Osteoblast (primary cell): Measurements from ENCODE around the gene CAMTA1. TPM values are rescaled to one million over a fixed set of nuclear protein-coding genes. Genes with fewer than 3 reads are reported as not detected.

Experiments
- DNase-seq: peaks from one replicate; pipeline ENCODE4 v3.0.0; 2011; ENCODE audit warnings: low spot score, mixed read lengths; ENCODE audit not compliant: insufficient read length; ENCODE audit errors: missing footprints
- H2AFZ ChIP-seq: 2 replicates; pipeline ENCODE4 v1.6.0; 2011; ENCODE audit warnings: mild to moderate bottlenecking, low read length
- H3K27ac ChIP-seq: 2 replicates; pipeline ENCODE4 v1.5.1; 2011; ENCODE audit warnings: mild to moderate bottlenecking, low read depth, low read length, moderate library complexity
- H3K27me3 ChIP-seq: 2 replicates; pipeline ENCODE4 v1.6.0; 2012; ENCODE audit warnings: mild to moderate bottlenecking, control low read depth, inconsistent platforms, low read length, moderate library complexity; ENCODE audit not compliant: insufficient read depth
- H3K36me3 ChIP-seq: 2 replicates; pipeline ENCODE4 v1.5.1; 2011; ENCODE audit warnings: mild to moderate bottlenecking, low read length, control low read depth, moderate library complexity; ENCODE audit not compliant: insufficient read depth
- H3K4me1 ChIP-seq: 2 replicates; pipeline ENCODE4 v1.5.1; 2011; ENCODE audit warnings: mild to moderate bottlenecking, low read length, control low read depth, moderate library complexity; ENCODE audit not compliant: insufficient read depth
- H3K4me2 ChIP-seq: 2 replicates; pipeline ENCODE4 v1.6.0; 2011; ENCODE audit warnings: mild to moderate bottlenecking, low read length; ENCODE audit not compliant: insufficient read depth
- H3K4me3 ChIP-seq: fragments of 200-600 bp; sonication (generic); 3 replicates; pipeline ENCODE4 v1.5.1; 2012; ENCODE audit warnings: mild to moderate bottlenecking, low read length, inconsistent platforms; ENCODE audit not compliant: insufficient read depth
- H3K79me2 ChIP-seq: 2 replicates; pipeline ENCODE4 v1.6.0; 2012; ENCODE audit warnings: mild to moderate bottlenecking, low read length, control low read depth, inconsistent platforms; ENCODE audit not compliant: insufficient read depth
- H3K9me3 ChIP-seq: 2 replicates; pipeline ENCODE4 v1.5.1; 2011; ENCODE audit warnings: low read depth, low read length, control low read depth
- H4K20me1 ChIP-seq: 2 replicates; pipeline ENCODE4 v1.6.0; 2012; ENCODE audit warnings: mild to moderate bottlenecking, low read length, control low read depth; ENCODE audit not compliant: insufficient read depth
- total RNA-seq: library from RNA; depleted of rRNA; stranded (reverse); fragments of >200 nt; gene quantifications from 2 replicates; pipeline ENCODE4 v1.2.3, GENCODE V29; 2012
- TF ChIP-seq, protein P1 (sequence below): IDR thresholded peaks from 2 replicates; pipeline ENCODE4 v1.5.1; 2011; ENCODE audit warnings: mild to moderate bottlenecking, low read depth, low read length, moderate library complexity; ENCODE audit errors: extremely low read depth

Gene CAMTA1
- total RNA-seq, 1 donor: 47.4 TPM

DNA sequence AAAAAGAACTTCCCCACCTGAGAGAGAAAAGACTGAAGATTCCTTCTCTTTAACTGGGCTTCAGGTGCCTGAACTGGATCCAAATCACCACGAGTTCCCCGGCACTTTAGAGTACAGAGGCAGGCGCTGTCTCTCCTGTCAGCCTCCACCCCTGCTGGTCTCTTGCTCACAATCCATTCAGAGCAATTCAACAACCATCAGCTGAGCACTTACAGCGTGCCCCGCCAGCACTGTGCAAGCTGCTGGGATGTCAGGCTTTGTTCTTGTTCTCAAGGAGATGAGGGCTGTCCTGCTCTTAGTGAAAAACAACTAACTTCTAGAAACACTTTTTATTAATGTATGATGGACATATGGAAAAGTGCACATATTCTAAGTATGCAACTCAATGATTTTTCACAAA lies 917.1 kb downstream of the CAMTA1 start:
- H3K4me3 ChIP-seq: no peak overlapping the region
- H3K4me2 ChIP-seq: no peak overlapping the region
- TF ChIP-seq, protein P1, sequence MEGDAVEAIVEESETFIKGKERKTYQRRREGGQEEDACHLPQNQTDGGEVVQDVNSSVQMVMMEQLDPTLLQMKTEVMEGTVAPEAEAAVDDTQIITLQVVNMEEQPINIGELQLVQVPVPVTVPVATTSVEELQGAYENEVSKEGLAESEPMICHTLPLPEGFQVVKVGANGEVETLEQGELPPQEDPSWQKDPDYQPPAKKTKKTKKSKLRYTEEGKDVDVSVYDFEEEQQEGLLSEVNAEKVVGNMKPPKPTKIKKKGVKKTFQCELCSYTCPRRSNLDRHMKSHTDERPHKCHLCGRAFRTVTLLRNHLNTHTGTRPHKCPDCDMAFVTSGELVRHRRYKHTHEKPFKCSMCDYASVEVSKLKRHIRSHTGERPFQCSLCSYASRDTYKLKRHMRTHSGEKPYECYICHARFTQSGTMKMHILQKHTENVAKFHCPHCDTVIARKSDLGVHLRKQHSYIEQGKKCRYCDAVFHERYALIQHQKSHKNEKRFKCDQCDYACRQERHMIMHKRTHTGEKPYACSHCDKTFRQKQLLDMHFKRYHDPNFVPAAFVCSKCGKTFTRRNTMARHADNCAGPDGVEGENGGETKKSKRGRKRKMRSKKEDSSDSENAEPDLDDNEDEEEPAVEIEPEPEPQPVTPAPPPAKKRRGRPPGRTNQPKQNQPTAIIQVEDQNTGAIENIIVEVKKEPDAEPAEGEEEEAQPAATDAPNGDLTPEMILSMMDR: no peak
- DNase-seq: no peak
- no peaks in the 10 kb centered on the region for H4K20me1 ChIP-seq
- H3K79me2 ChIP-seq: no peaks in the 10 kb centered on the region
- H3K4me1 ChIP-seq: no peaks in the 10 kb centered on the region
- H3K36me3 ChIP-seq: no peaks in the 10 kb centered on the region
- peaks cover 55% of the 10 kb centered on the region for H3K27me3 ChIP-seq
- no peaks in the 10 kb centered on the region for H3K9me3 ChIP-seq
- H3K27ac ChIP-seq: no peak overlapping the region
- H2AFZ ChIP-seq: no peak overlapping the region

DNA sequence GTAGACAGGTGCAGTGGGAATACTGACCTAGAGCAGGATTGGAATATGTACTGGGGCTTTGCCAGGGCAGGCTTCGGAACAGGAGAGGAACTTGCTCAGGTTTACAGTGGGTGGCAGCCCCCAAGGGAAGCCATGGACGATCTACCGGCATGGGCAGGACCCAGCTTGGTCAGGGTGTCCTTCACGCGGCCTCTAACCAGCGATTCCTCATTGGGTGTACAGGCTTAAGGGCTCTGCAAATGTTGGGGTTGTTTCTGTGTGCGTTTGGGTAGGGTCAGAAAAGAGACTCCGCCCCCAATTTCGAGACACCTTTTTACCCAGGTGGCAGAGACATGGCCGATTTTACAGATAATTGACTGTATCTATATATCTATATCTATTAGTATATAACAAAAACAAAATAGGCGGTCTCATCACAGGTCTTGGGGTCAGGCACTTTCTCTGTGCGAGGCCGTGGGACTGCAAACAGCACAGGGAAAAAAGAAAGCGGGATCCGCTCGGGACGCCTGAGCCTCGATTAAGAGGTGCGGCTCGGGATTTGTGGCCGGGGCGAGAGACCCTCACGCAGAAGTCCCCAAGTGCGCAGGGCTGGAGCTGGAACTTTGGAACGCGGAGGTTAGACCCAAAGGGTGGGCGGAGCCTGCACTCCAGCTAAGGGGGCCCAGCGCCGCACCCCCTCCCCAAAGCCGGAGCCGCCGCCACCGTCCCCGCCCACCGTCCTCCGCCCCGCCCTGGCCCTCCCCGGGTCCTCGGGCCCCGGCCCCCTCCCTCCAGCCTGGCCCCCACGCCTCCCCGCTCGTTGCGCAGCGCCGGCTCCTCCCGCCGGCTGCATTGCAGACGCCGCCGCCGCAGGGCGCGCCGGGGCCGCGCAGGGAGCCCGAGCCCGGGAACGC lies 918.3 kb downstream of the CAMTA1 start:
- H3K4me2 ChIP-seq: no peak overlapping the region
- no peak overlapping the region for H2AFZ ChIP-seq
- no peaks in the 10 kb centered on the region for H3K4me1 ChIP-seq
- H3K9me3 ChIP-seq: no peaks in the 10 kb centered on the region
- H3K36me3 ChIP-seq: no peaks in the 10 kb centered on the region
- DNase-seq: no peak
- H3K27me3 ChIP-seq: peaks cover 55% of the 10 kb centered on the region
- no peaks in the 10 kb centered on the region for H4K20me1 ChIP-seq
- no peak overlapping the region for H3K27ac ChIP-seq
- no peaks in the 10 kb centered on the region for H3K79me2 ChIP-seq
- TF ChIP-seq, protein P1: no peak
- H3K4me3 ChIP-seq: no peak overlapping the region

DNA sequence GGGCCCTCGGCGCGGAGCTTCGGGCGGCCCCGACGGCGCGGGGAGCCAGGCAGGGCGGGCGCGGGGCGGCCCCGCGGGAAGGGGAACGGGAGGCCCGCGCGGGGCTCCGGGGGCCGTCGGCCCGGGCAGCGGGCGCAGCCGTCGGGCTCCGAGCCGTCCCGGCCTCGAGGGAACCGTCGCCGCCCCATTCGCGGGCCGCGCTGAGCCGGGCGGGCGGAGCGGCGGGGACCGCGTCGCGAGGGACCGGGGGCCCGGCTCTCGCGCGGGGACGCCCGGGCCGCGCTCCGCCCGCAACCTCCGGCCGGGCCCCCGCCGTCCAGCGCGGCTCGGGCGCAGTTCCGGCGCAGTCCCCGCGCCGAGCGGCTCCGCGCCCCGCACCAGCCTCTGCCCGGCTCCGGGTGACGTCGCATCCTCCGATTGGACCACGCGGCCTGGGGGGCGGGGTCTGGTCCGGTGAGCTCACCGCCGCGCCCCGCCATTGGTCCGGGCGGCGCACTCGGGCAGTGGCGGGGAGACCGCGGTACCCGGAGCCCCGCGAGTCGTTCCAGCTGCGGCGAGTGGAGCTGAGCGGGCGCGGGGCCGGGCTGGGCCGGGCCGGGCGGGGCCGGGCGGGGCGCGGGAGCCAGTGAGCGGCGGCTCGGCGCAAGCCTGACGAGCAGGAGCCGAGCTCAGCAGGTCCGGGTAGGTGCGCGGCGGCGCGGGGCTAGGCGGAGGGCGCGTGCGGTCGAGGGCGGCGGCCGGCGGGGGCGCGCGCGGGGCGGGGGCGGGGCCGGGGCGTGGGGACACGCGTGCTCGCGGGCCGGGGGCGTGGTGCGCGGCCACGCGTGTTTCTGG lies 919.2 kb downstream of the CAMTA1 start:
- H3K4me2 ChIP-seq: no peak overlapping the region

More for the DNA sequence above, 919.2 kb downstream of the CAMTA1 start:
- Histone ChIP-seq H3K79me2 (no peaks in the 10 kb centered on the region), H3K9me3 (no peaks in the 10 kb centered on the region), H4K20me1 (no peaks in the 10 kb centered on the region), H3K4me3 (no peak overlapping the region), H2AFZ (no peak overlapping the region), H3K36me3 (no peaks in the 10 kb centered on the region), H3K4me1 (no peaks in the 10 kb centered on the region), H3K27ac (no peak overlapping the region), H3K27me3 (peaks cover 58% of the 10 kb centered on the region)
- TF ChIP-seq, protein P1: no peak
- peak; percentile 100 for DNase-seq
